Thymus (tissue), 11 donors: Measurements from ENCODE around the gene NXN. TPM values are rescaled to one million over a fixed set of nuclear protein-coding genes. Genes with fewer than 3 reads are reported as not detected.

Experiments
- DNase-seq, 9 donors: peaks; one replicate each; pipeline ENCODE4 v3.0.0-alpha.2; 2013; ENCODE audit warnings: low spot score in 9 of 9, low read depth in 6 of 9, missing footprints in 1 of 9
- H3K27ac ChIP-seq, 2 donors: one replicate each; pipeline ENCODE4 v1.5.1; 2013; ENCODE audit warnings: control low read depth in 1 of 2, low read depth in 1 of 2, low read length in 1 of 2, mild to moderate bottlenecking in 1 of 2, moderate library complexity in 1 of 2
- H3K27me3 ChIP-seq, 2 donors: one replicate each; pipeline ENCODE4 v1.5.1; 2013; ENCODE audit warnings: low read length in 1 of 2; ENCODE audit not compliant: control insufficient read depth in 2 of 2, insufficient read depth in 1 of 2
- H3K36me3 ChIP-seq, 2 donors: one replicate each; pipeline ENCODE4 v1.5.1; 2013; ENCODE audit warnings: low read length in 1 of 2, mild to moderate bottlenecking in 1 of 2, moderate library complexity in 1 of 2; ENCODE audit not compliant: control insufficient read depth in 2 of 2, insufficient read depth in 2 of 2
- H3K4me1 ChIP-seq, 2 donors: one replicate each; pipeline ENCODE4 v1.5.1; 2013; ENCODE audit warnings: low read length in 2 of 2; ENCODE audit not compliant: control insufficient read depth in 2 of 2, insufficient read depth in 2 of 2
- H3K4me3 ChIP-seq, 2 donors: one replicate each; pipeline ENCODE4 v1.5.1; 2013; ENCODE audit warnings: low read length in 2 of 2, control low read depth in 1 of 2, mild to moderate bottlenecking in 1 of 2
- H3K9me3 ChIP-seq, 2 donors: one replicate each; pipeline ENCODE4 v1.5.1; 2013; ENCODE audit warnings: low read length in 1 of 2, mild to moderate bottlenecking in 1 of 2; ENCODE audit not compliant: control insufficient read depth in 2 of 2, insufficient read depth in 1 of 2
- WGBS: extraction: QIAGEN DNeasy Blood & Tissue Kit; methylation state at CpG from one replicate; pipeline ENCODE4 v1.1.7; 2013; 5-methylcytosine and 5-hydroxymethylcytosine counted together
- polyA plus RNA-seq: library from polyadenylated mRNA; stranded (reverse); fragments of 200-250 nt; gene quantifications from one replicate; pipeline ENCODE4 v1.2.3, GENCODE V29; 2013
- total RNA-seq: library from RNA; stranded (reverse); fragments of 120-200 nt; gene quantifications from one replicate; pipeline ENCODE4 v1.2.4, GENCODE V29; 2013
- donor health status: healthy.

The NXN gene
- total and polyA plus RNA-seq, 2 donors: 16.8 to 25.7 TPM

GRCh38 chr17:988561-988960 is 9.0 kb upstream of the NXN start:
- Histone ChIP-seq H3K4me3 (no peak overlapping the region), H3K4me1 (no peaks in the 10 kb centered on the region), H3K36me3 (no peaks in the 10 kb centered on the region), H3K9me3 (peaks cover 0 to 9% of the 10 kb centered on the region in 2 donors), H3K27me3 (peaks cover 0 to 2% of the 10 kb centered on the region in 2 donors), H3K27ac (no peak overlapping the region)
- no peak for DNase-seq
- 95% methylated on average over 11 of the region's 11 CpGs for WGBS

GRCh38 chr17:987931-988330 is 8.4 kb upstream of the NXN start:
- H3K9me3 ChIP-seq: peaks cover 0 to 7% of the 10 kb centered on the region in 2 donors
- peaks cover 0 to 2% of the 10 kb centered on the region in 2 donors for H3K27me3 ChIP-seq
- H3K4me1 ChIP-seq: no peaks in the 10 kb centered on the region
- no peak overlapping the region for H3K4me3 ChIP-seq
- no peak overlapping the region for H3K27ac ChIP-seq
- no peaks in the 10 kb centered on the region for H3K36me3 ChIP-seq
- WGBS: 97% methylated on average over 15 of the region's 15 CpGs
- no peak for DNase-seq

- no peaks in the 10 kb centered on the region for H3K4me1 ChIP-seq
- no peaks in the 10 kb centered on the region for H3K9me3 ChIP-seq
- H3K27me3 ChIP-seq: peaks cover 0 to 2% of the 10 kb centered on the region in 2 donors
- no peak overlapping the region for H3K27ac ChIP-seq
- no peaks in the 10 kb centered on the region for H3K36me3 ChIP-seq
- WGBS: 95% methylated on average over 6 of the region's 6 CpGs
- no peak for DNase-seq
- H3K4me3 ChIP-seq: no peak overlapping the region
Observed at GRCh38 chr17:986322-986929, 6.8 kb upstream of the NXN start.

GRCh38 chr17:983921-984320 is 4.3 kb upstream of the NXN start:
- Histone ChIP-seq H3K27me3 (peaks cover 6 to 8% of the 10 kb centered on the region in 2 donors), H3K36me3 (no peaks in the 10 kb centered on the region), H3K4me3 (no peak overlapping the region), H3K27ac (no peak overlapping the region), H3K4me1 (peaks cover 6 to 10% of the 10 kb centered on the region in 2 donors), H3K9me3 (peaks cover 0 to 4% of the 10 kb centered on the region in 2 donors)
- WGBS: 90% methylated on average over 3 of the region's 3 CpGs
- no peak for DNase-seq

- Histone ChIP-seq H3K27ac (no peak overlapping the region), H3K4me1 (peaks cover 10 to 13% of the 10 kb centered on the region in 2 donors), H3K9me3 (peaks cover 0 to 4% of the 10 kb centered on the region in 2 donors), H3K36me3 (no peaks in the 10 kb centered on the region), H3K4me3 (no peak overlapping the region), H3K27me3 (peaks cover 25 to 35% of the 10 kb centered on the region in 2 donors)
- DNase-seq: no peak
- WGBS: 48% methylated on average over 10 of the region's 10 CpGs
Observed at GRCh38 chr17:981292-981658, 1.7 kb upstream of the NXN start.

GRCh38 chr17:980406-981291 is 1.1 kb upstream of the NXN start:
- H3K9me3 ChIP-seq: peaks cover 0 to 4% of the 10 kb centered on the region in 2 donors
- peak overlapping the region; percentile 5 to 7 for H3K27ac ChIP-seq
- DNase-seq: peak; percentile 56 to 93 (median 75)
- no peaks in the 10 kb centered on the region for H3K36me3 ChIP-seq
- peak overlapping the region; percentile 41 to 73 for H3K4me3 ChIP-seq
- peaks cover 25 to 36% of the 10 kb centered on the region in 2 donors for H3K27me3 ChIP-seq
- WGBS: 31% methylated on average over 43 of the region's 43 CpGs
- peaks cover 10 to 13% of the 10 kb centered on the region in 2 donors for H3K4me1 ChIP-seq

- DNase-seq: no peak
- Histone ChIP-seq H3K36me3 (no peaks in the 10 kb centered on the region), H3K4me1 (peaks cover 10 to 13% of the 10 kb centered on the region in 2 donors), H3K27me3 (peaks cover 26 to 46% of the 10 kb centered on the region in 2 donors), H3K9me3 (peaks cover 0 to 4% of the 10 kb centered on the region in 2 donors), H3K27ac (peak overlapping the region in 1 of 2 donors; percentile 31), H3K4me3 (peak overlapping the region; percentile 26 to 73)
- 2% methylated on average over 42 of the region's 42 CpGs for WGBS
Observed at GRCh38 chr17:979212-979538, 401 bp downstream of the NXN start.

GRCh38 chr17:978103-979093 is 1.2 kb downstream of the NXN start:
- Histone ChIP-seq H3K27me3 (peaks cover 26 to 46% of the 10 kb centered on the region in 2 donors), H3K4me1 (peaks cover 10 to 13% of the 10 kb centered on the region in 2 donors), H3K36me3 (no peaks in the 10 kb centered on the region), H3K9me3 (peaks cover 0 to 4% of the 10 kb centered on the region in 2 donors), H3K27ac (no peak overlapping the region), H3K4me3 (peak overlapping the region; percentile 24 to 73)
- WGBS: 4% methylated on average over 72 of the region's 72 CpGs
- DNase-seq: no peak
